H1 (cell line): ENCODE results near the gene CIB2. TPM values are rescaled to one million over a fixed set of nuclear protein-coding genes. Genes with fewer than 3 reads are reported as not detected.
A peak's percentile ranks its signal among the peaks of the same experiment; 100 is the strongest.

Experiments used
- CTCF ChIA-PET: fragments of 300-600 bp; sonication (Branson Sonifier 250); formaldehyde crosslinking; loops from one replicate; lab custom pipeline; 2021; ENCODE audit not compliant: partially characterized antibody; lab: Charles Lee
- POLR2A ChIA-PET: fragments of 300-600 bp; sonication (Branson Sonifier 250); formaldehyde crosslinking; loops from one replicate; lab custom pipeline; 2021; ENCODE audit warnings: inconsistent platforms; ENCODE audit not compliant: partially characterized antibody; lab: Charles Lee
- DNase-seq, 2 experiments: peaks; one replicate each; pipeline versions ENCODE4 v3.0.0 to v3.0.0-alpha.2; 2010 to 2022; ENCODE audit warnings: low spot score in 2 of 2, low read depth in 1 of 2, mixed read lengths in 1 of 2
- FAIRE-seq: peaks from 2 replicates; lab custom pipeline; 2011; peaks lifted over from hg19 to GRCh38; lab: Jason Lieb, UNC
- H2AFZ ChIP-seq: 2 replicates; pipeline ENCODE4 v1.8.1; 2012; ENCODE audit warnings: low read length, inconsistent platforms
- H2AK5ac ChIP-seq: 2 replicates; pipeline ENCODE4 v1.6.1; 2013; ENCODE audit warnings: low read depth, low read length
- H2BK120ac ChIP-seq: replicated peaks from 2 replicates; pipeline ENCODE3; 2013; ENCODE audit warnings: low read depth, low read length, inconsistent platforms
- H2BK12ac ChIP-seq: 2 replicates; pipeline ENCODE4 v1.6.1; 2013; ENCODE audit warnings: low read depth, low read length
- H2BK15ac ChIP-seq: 2 replicates; pipeline ENCODE4 v1.6.1; 2013; ENCODE audit warnings: low read length
- H2BK20ac ChIP-seq: 2 replicates; pipeline ENCODE4 v1.6.1; 2013; ENCODE audit warnings: low read length
- H2BK5ac ChIP-seq: 2 replicates; pipeline ENCODE4 v1.6.1; 2013; ENCODE audit warnings: low read depth, low read length
- H3K14ac ChIP-seq: 2 replicates; pipeline ENCODE4 v1.6.1; 2013; ENCODE audit warnings: inconsistent platforms; ENCODE audit not compliant: insufficient read length
- H3K18ac ChIP-seq: 2 replicates; pipeline ENCODE4 v1.6.1; 2013; ENCODE audit warnings: low read length; ENCODE audit errors: extremely low read depth
- H3K23ac ChIP-seq: 2 replicates; pipeline ENCODE4 v1.6.1; 2013; ENCODE audit warnings: inconsistent platforms; ENCODE audit not compliant: insufficient read length
- H3K23me2 ChIP-seq: 2 replicates; pipeline ENCODE4 v1.6.1; 2013; ENCODE audit warnings: low read depth, low read length
- H3K27ac ChIP-seq: 2 replicates; pipeline ENCODE4 v1.6.1; 2011; ENCODE audit warnings: low read depth, low read length, inconsistent platforms
- H3K27me3 ChIP-seq, 4 experiments: replicated peaks in 1 of 4; 1 replicate in 1 of 4; 2 replicates in 3 of 4; pipeline versions ENCODE4 v1.6.1 to v1.8.1; 2011 to 2013; ENCODE audit warnings: low read length in 3 of 4, mild to moderate bottlenecking in 3 of 4, inconsistent platforms in 2 of 4, mixed read lengths in 2 of 4, moderate library complexity in 1 of 4; ENCODE audit not compliant: control insufficient read depth in 3 of 4, insufficient read depth in 3 of 4; ENCODE audit errors: extremely low read depth in 1 of 4
- H3K36me3 ChIP-seq, 4 experiments: 2 replicates each; pipeline versions ENCODE4 v1.6.1 to v1.8.1; 2011 to 2013; ENCODE audit warnings: mild to moderate bottlenecking in 4 of 4, low read length in 3 of 4, moderate library complexity in 2 of 4, control low read depth in 1 of 4, inconsistent platforms in 1 of 4; ENCODE audit not compliant: insufficient read depth in 4 of 4, control insufficient read depth in 2 of 4
- H3K4ac ChIP-seq: replicated peaks from 2 replicates; pipeline ENCODE3; 2013; ENCODE audit warnings: low read length, low read depth, mixed read lengths, inconsistent platforms; ENCODE audit not compliant: insufficient read length
- H3K4me1 ChIP-seq, 4 experiments: replicated peaks in 1 of 4; 1 replicate in 1 of 4; 2 replicates in 3 of 4; pipeline versions ENCODE4 v1.6.1 to v1.8.1; 2011 to 2013; ENCODE audit warnings: low read length in 3 of 4, inconsistent platforms in 2 of 4, mixed read lengths in 1 of 4; ENCODE audit not compliant: insufficient read depth in 4 of 4, control insufficient read depth in 3 of 4
- H3K4me2 ChIP-seq, 2 experiments: 2 replicates each; pipeline versions ENCODE4 v1.6.1 to v1.8.1; 2011 to 2013; ENCODE audit warnings: low read depth in 2 of 2, low read length in 2 of 2, control low read depth in 1 of 2, inconsistent platforms in 1 of 2, mild to moderate bottlenecking in 1 of 2; ENCODE audit not compliant: insufficient read depth in 1 of 2
- H3K4me3 ChIP-seq, 4 experiments: fragments of 200-600, 300-600 bp in 1 of 4; sonication (generic), shearing (Covaris generic), sonication (Bioruptor Twin) in 1 of 4; 2 replicates each; pipeline versions ENCODE4 v1.5.1 to v1.8.1; 2011 to 2016; ENCODE audit warnings: low read length in 4 of 4, low read depth in 3 of 4, control low read depth in 2 of 4, inconsistent platforms in 2 of 4, mild to moderate bottlenecking in 2 of 4, mixed read lengths in 1 of 4, moderate library complexity in 1 of 4; ENCODE audit not compliant: insufficient read depth in 2 of 4; ENCODE audit errors: extremely low read depth in 1 of 4
- H3K56ac ChIP-seq: replicated peaks from 2 replicates; pipeline ENCODE3; 2013; ENCODE audit warnings: low read depth, mild to moderate bottlenecking, mixed read lengths, low read length, inconsistent platforms; ENCODE audit not compliant: insufficient read length
- H3K79me1 ChIP-seq: 2 replicates; pipeline ENCODE4 v1.6.1; 2013; ENCODE audit warnings: low read depth, low read length, control low read depth
- H3K79me2 ChIP-seq, 2 experiments: 2 replicates each; pipeline versions ENCODE4 v1.6.1 to v1.8.1; 2012 to 2013; ENCODE audit warnings: low read length in 2 of 2, mild to moderate bottlenecking in 2 of 2, inconsistent platforms in 1 of 2; ENCODE audit not compliant: insufficient read depth in 2 of 2, control insufficient read depth in 1 of 2
- H3K9ac ChIP-seq, 4 experiments: replicated peaks in 1 of 4; 1 replicate in 1 of 4; 2 replicates in 3 of 4; pipeline versions ENCODE4 v1.6.1 to v1.8.1; 2011 to 2013; ENCODE audit warnings: low read depth in 3 of 4, low read length in 3 of 4, control low read depth in 2 of 4, mild to moderate bottlenecking in 2 of 4, moderate library complexity in 2 of 4, inconsistent platforms in 1 of 4; ENCODE audit errors: extremely low read depth in 1 of 4
- H3K9me3 ChIP-seq, 2 experiments: 2 replicates each; pipeline versions ENCODE4 v1.6.1 to v1.8.1; 2012 to 2013; ENCODE audit warnings: mild to moderate bottlenecking in 2 of 2, moderate library complexity in 2 of 2, control low read depth in 1 of 2, inconsistent platforms in 1 of 2, low read depth in 1 of 2, low read length in 1 of 2, mixed read lengths in 1 of 2; ENCODE audit not compliant: insufficient read depth in 2 of 2
- H4K20me1 ChIP-seq, 2 experiments: replicated peaks in 1 of 2; 2 replicates each; pipeline versions ENCODE3 to v1.8.1; 2011 to 2013; ENCODE audit warnings: inconsistent platforms in 2 of 2, low read length in 2 of 2, mild to moderate bottlenecking in 1 of 2; ENCODE audit not compliant: insufficient read depth in 2 of 2, control insufficient read depth in 1 of 2
- H4K5ac ChIP-seq: 2 replicates; pipeline ENCODE4 v1.6.1; 2013; ENCODE audit warnings: low read length, low read depth, mixed read lengths, inconsistent platforms; ENCODE audit not compliant: insufficient read length
- H4K8ac ChIP-seq: 2 replicates; pipeline ENCODE4 v1.8.0; 2013; ENCODE audit warnings: mild to moderate bottlenecking, moderate library complexity, low read length, inconsistent platforms; ENCODE audit not compliant: insufficient read depth; ENCODE audit errors: extremely low read depth
- H4K91ac ChIP-seq: replicated peaks from 2 replicates; pipeline ENCODE3; 2013; ENCODE audit warnings: low read length, mixed read lengths, inconsistent platforms; ENCODE audit not compliant: insufficient read length
- ATF2 ChIP-seq: IDR thresholded peaks from 2 replicates; pipeline ENCODE4 v1.6.1; 2012; ENCODE audit warnings: low read length, inconsistent platforms
- ATF3 ChIP-seq: IDR thresholded peaks from 2 replicates; pipeline ENCODE4 v1.6.1; 2011; ENCODE audit warnings: low read depth, mild to moderate bottlenecking, low read length; ENCODE audit not compliant: insufficient read depth
- CEBPB ChIP-seq: IDR thresholded peaks from 2 replicates; pipeline ENCODE4 v1.6.1; 2012; ENCODE audit warnings: low read depth, low read length
- EGR1 ChIP-seq: IDR thresholded peaks from 2 replicates; pipeline ENCODE4 v1.6.1; 2011; ENCODE audit warnings: low read depth, low read length, borderline replicate concordance
- GABPA ChIP-seq: IDR thresholded peaks from 2 replicates; pipeline ENCODE4 v1.6.1; 2011; ENCODE audit warnings: mild to moderate bottlenecking, low read length, moderate library complexity, borderline replicate concordance; ENCODE audit not compliant: insufficient read depth
- GTF2F1 ChIP-seq: IDR thresholded peaks from 2 replicates; pipeline ENCODE4 v1.6.1; 2012; ENCODE audit warnings: low read depth, low read length, improper control_type of control experiment, borderline replicate concordance
- KDM1A ChIP-seq: fragments of 200-600, 300-600 bp; sonication (generic); IDR thresholded peaks from 2 replicates; pipeline ENCODE4 v1.7.1; 2016; ENCODE audit warnings: mild to moderate bottlenecking, low read length, borderline replicate concordance
- KDM5A ChIP-seq: fragments of 200-600 bp; IDR thresholded peaks from 2 replicates; pipeline ENCODE4 v1.7.1; 2012; ENCODE audit warnings: mild to moderate bottlenecking, low read length, inconsistent platforms, mixed read lengths
- MAFK ChIP-seq: IDR thresholded peaks from 2 replicates; pipeline ENCODE4 v1.6.1; 2012; ENCODE audit warnings: low read depth, mild to moderate bottlenecking, improper control_type of control experiment, low read length
- SAP30 ChIP-seq: fragments of 300-600 bp; sonication (generic); IDR thresholded peaks from 2 replicates; pipeline ENCODE4 v1.7.1; 2012; ENCODE audit warnings: low read length, moderate library complexity, mild to moderate bottlenecking, inconsistent platforms; ENCODE audit not compliant: insufficient read depth, insufficient replicate concordance
- SIRT6 ChIP-seq: IDR thresholded peaks from one replicate; pipeline ENCODE4 v1.7.1; 2012; ENCODE audit warnings: low read length, inconsistent platforms
- WGBS, 2 experiments: shearing (Covaris generic) in 1 of 2; methylation state at CpG; one replicate each; pipeline versions ENCODE4 v1.1.6 to v1.1.7; 2013 to 2015; ENCODE audit warnings: low lambda C conversion rate in 2 of 2, mixed read lengths in 2 of 2, inconsistent platforms in 1 of 2, low coverage in 1 of 2, missing lambda C conversion rate in 1 of 2; ENCODE audit not compliant: insufficient replicate concordance in 2 of 2, insufficient coverage in 1 of 2, insufficient read length in 1 of 2; ENCODE audit errors: extremely low coverage in 1 of 2, missing lambda C conversion rate in 1 of 2; 5-methylcytosine and 5-hydroxymethylcytosine counted together
- polyA plus RNA-seq, 7 experiments: library from polyadenylated mRNA; depleted of rRNA in 3 of 7; stranded (reverse) in 5 of 7; unstranded in 2 of 7; fragments of >200 nt in 5 of 7; fragments of 200-250 nt in 2 of 7; gene quantifications; 1 replicate in 5 of 7; 2 replicates in 1 of 7; 4 replicates in 1 of 7; pipeline versions ENCODE4 v1.2.1 to v1.2.3, GENCODE V29; 2011 to 2013; ENCODE audit warnings: missing spikeins in 2 of 7, mixed read lengths in 2 of 7
- total RNA-seq: library from RNA; stranded (reverse); fragmentation: NEBNext Ultra II Directional; extraction: Animal tissue kit (Norgen Biotek cat#: 25700); gene quantifications from 2 replicates; pipeline ENCODE4 v1.2.1, GENCODE V29; 2021

The CIB2 gene
- total and polyA plus RNA-seq, 2 of the 8 experiments (the other 6 are each of a cell fraction or from before 2014, with no cell fraction given), result 41.5 to 45.8 TPM

- no peak for FAIRE-seq
- CTCF ChIA-PET, result interaction anchor here (0.6 to 19.5 kb wide), 14 partner anchors 12 to 270 kb away, joined by 3 to 285 read pairs (median 7); partner anchors contain the start of gene ACSBG1
- no peak for TF ChIP-seq KDM5A
- TF ChIP-seq KDM1A, result no peak
- TF ChIP-seq CEBPB, result no peak
- TF ChIP-seq MAFK, result no peak
- TF ChIP-seq SIRT6, result no peak
- TF ChIP-seq GTF2F1, result no peak
- no peak for TF ChIP-seq GABPA
- no peak for TF ChIP-seq ATF2
- no peak for TF ChIP-seq SAP30
- TF ChIP-seq EGR1, result no peak
- no peak for TF ChIP-seq ATF3
Measured at GRCh38 chr15:78179286-78179840, 48.1 kb upstream of the CIB2 start.

More at GRCh38 chr15:78179286-78179840, 48.1 kb upstream of the CIB2 start:
- Histone ChIP-seq H2BK20ac (no peak overlapping the region), H3K56ac (no peak overlapping the region), H3K79me2 (no peaks in the 10 kb centered on the region), H3K4me1 (no peaks in the 10 kb centered on the region), H3K36me3 (no peaks in the 10 kb centered on the region), H2BK5ac (no peak overlapping the region), H2AFZ (no peak overlapping the region), H3K27ac (no peak overlapping the region), H2BK120ac (no peak overlapping the region), H3K4me3 (no peak overlapping the region), H3K18ac (no peak overlapping the region), H4K8ac (0 out of 2 replicates have a peak overlapping the region, but pooled peaks have one; percentile 46), H3K27me3 (no peaks in the 10 kb centered on the region), H3K23ac (no peak overlapping the region), H3K4ac (no peak overlapping the region), H4K91ac (no peak overlapping the region), H3K4me2 (no peak overlapping the region), H4K20me1 (peaks cover 0 to 2% of the 10 kb centered on the region in 2 experiments), H3K9me3 (no peaks in the 10 kb centered on the region), H3K23me2 (no peaks in the 10 kb centered on the region; the same call in 1 of the 2 replicates), H3K14ac (no peak overlapping the region), H2AK5ac (no peak overlapping the region), H4K5ac (no peak overlapping the region), H3K9ac (no peak overlapping the region), H3K79me1 (no peaks in the 10 kb centered on the region), H2BK12ac (no peak overlapping the region), H2BK15ac (no peak overlapping the region)
- POLR2A ChIA-PET, result no interaction called here
- no peak for DNase-seq
- WGBS, 2 experiments, result 90% methylated on average over 12 of the region's 12 CpGs; no CpG with 5 or more reads in 1 of the 2 experiments
